GM12801 (cell line): ENCODE results near the gene PPP1R18.

Source experiments
- CTCF ChIP-seq: IDR thresholded peaks from one replicate; pipeline ENCODE4 v1.5.1; 2011; ENCODE audit warnings: control low read depth; ENCODE audit not compliant: insufficient read length; ENCODE audit errors: extremely low read depth

PPP1R18 gene

DNA sequence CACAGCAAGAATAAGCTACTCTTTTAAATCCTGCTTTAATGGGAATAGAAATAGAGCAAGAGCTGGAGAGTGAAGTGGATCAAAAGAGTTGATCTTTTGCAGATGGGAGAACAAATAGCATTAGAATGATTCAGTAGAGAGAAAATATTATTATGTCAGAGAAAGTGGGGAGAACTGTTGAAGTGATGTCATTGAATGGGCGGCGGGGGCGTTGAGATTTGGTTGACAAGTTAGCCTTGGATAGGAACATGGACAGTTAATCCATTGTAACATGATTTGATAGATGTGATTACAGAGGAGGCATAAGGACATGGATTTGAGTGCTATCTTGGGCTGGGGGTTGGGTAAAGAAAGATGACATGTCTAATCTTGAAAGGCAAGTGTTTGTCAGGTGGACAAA is 50.6 kb downstream of the PPP1R18 start:
- no peak for TF ChIP-seq CTCF

- no peak for TF ChIP-seq CTCF
Observed at GRCh38 chr6:30626484-30627366, 59.7 kb downstream of the PPP1R18 start, which contains the start of gene ATAT1. Gene ATAT1 (plus strand): TSS chr6:30626874.
